ENCODE results near the gene ADPRH. TPM values are rescaled to one million over a fixed set of nuclear protein-coding genes. Genes with fewer than 3 reads are reported as not detected.

Gene ADPRH
- total and polyA plus RNA-seq, 10 of the 15 experiments (the other 5 are each of a cell fraction or from before 2014, with no cell fraction given) = 2.3 to 32.6 (median 19.0) TPM

GRCh38 chr3:119542168-119542767 is 37.0 kb upstream of the ADPRH start:
- no peaks in the 10 kb centered on the region for H4K20me1 ChIP-seq (ENCODE audit: control insufficient read depth, insufficient read depth)
- intact Hi-C loops (cut with micrococcal nuclease; ENCODE audit: unreplicated experiment) (no loop called here), in situ Hi-C loops (cut with MboI) (no loop called here)
- peaks cover 0 to 40% of the 10 kb centered on the region in 2 experiments for H3K36me3 ChIP-seq (ENCODE audit: control insufficient read depth in 2 of 2, insufficient read depth in 2 of 2, low read length in 1 of 2)
- H2AFZ ChIP-seq (ENCODE audit: control insufficient read depth, low read depth, low read length) = no peak overlapping the region
- H3K4me2 ChIP-seq (ENCODE audit: control insufficient read depth, insufficient read depth) = peak overlapping the region; percentile 51
- H3K27ac ChIP-seq (ENCODE audit: control insufficient read depth, insufficient read depth) = peak overlapping the region; percentile 55
- ChIA-PET SMC1A (ENCODE audit: uncharacterized antibody, unreplicated experiment) (interaction anchor here (1.0 to 4.0 kb wide), 10 partner anchors 8 to 130 kb away, joined by 3 to 28 read pairs (median 6); partner anchors contain the start of gene CD80), POLR2A (interaction anchor here (0.6 to 2.3 kb wide), 7 partner anchors 14 to 87 kb away, joined by 3 to 11 read pairs (median 4); partner anchors contain the start of gene TIMMDC1), CTCF (interaction anchor here (0.8 to 1.7 kb wide), 5 partner anchors 8 to 139 kb away, joined by 3 to 7 read pairs (median 4); partner anchors contain the start of gene CD80), RAD21 (ENCODE audit: unreplicated experiment) (interaction anchor here (1.3 to 6.0 kb wide), 6 partner anchors 15 to 134 kb away, joined by 3 to 27 read pairs (median 4); partner anchors contain the start of gene TMEM39A)
- WGBS (ENCODE audit: insufficient coverage, insufficient replicate concordance, low lambda C conversion rate, missing lambda C conversion rate) = 2% methylated on average over 2 of the region's 2 CpGs
- peaks cover 83% of the 10 kb centered on the region for H3K79me2 ChIP-seq (ENCODE audit: control insufficient read depth, insufficient read depth, low read length)
- no peak for DNase-seq (ENCODE audit: low read depth, low spot score)
- no TSS peak for BruUV-seq (replicated peaks)
- ATAC-seq = peak; percentile 26
- H3K27me3 ChIP-seq (replicated peaks in 1 of 2; ENCODE audit: control insufficient read depth in 2 of 2, insufficient read depth in 2 of 2, low read length in 1 of 2) = no peaks in the 10 kb centered on the region
- H3K9ac ChIP-seq (ENCODE audit: control insufficient read depth, insufficient read depth, low read length) = no peak overlapping the region
- 0 out of 2 replicates have a peak overlapping the region, but pooled peaks have one; percentile 17 for H3K4me3 ChIP-seq
- no peaks in the 10 kb centered on the region; the same call in 1 of the 3 replicates for H3K9me3 ChIP-seq (replicated peaks; ENCODE audit: control insufficient read depth, insufficient read depth, low read length)
- FAIRE-seq = no peak
- H3K4me1 ChIP-seq (ENCODE audit: control insufficient read depth, insufficient read depth, low read length) = peaks cover 16% of the 10 kb centered on the region
- TF ChIP-seq KAT2A (conservative IDR thresholded peaks at IDR 0.05; ENCODE audit: control insufficient read depth, low read depth, low read length) (no peak), ZNF687 (IDR thresholded peaks at IDR 0.05) (peak; percentile 99), ZBTB4 (CRISPR knock-in tag; IDR thresholded peaks at IDR 0.05) (0 out of 2 replicates have a peak, but pooled peaks have one; percentile 39), BCLAF1 (IDR thresholded peaks at IDR 0.05) (no peak), ZNF592 (IDR thresholded peaks at IDR 0.05) (peak; percentile 99), MEF2B (IDR thresholded peaks at IDR 0.05; ENCODE audit: partially characterized antibody, poor library complexity, severe bottlenecking) (peak; percentile 89)
